ENCODE results near the gene KMT5B. TPM values are rescaled to one million over a fixed set of nuclear protein-coding genes. Genes with fewer than 3 reads are reported as not detected.

KMT5B gene
- total RNA-seq, 1 experiment from 2014 or later, result 46.4 TPM

DNA sequence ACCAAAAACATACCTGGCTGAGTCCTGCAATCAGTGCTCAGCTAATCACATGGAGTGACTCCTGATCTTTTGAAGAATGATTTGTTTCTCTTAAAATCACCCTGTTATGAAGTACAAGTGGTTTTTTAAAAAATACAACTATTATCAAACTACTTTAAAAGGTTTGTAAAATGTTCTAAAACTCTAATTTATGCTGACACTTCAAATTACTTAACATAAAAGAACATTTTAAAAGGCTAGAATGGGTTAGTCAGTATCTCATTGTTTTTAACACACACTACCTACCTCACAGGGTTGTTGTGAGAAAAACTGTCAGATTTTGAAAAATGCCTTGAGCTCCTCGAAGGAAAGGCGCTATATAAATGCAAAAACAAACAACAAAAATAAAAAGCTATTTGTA is 33.2 kb downstream of the KMT5B start:
- DNase-seq (ENCODE audit: unreplicated experiment), result no peak
- Mint-ChIP-seq H3K27ac (ENCODE audit: low read depth, unreplicated experiment) (no peak overlapping the region), H3K9me3 (ENCODE audit: unreplicated experiment) (no peaks in the 10 kb centered on the region), H3K4me1 (ENCODE audit: insufficient read depth, unreplicated experiment) (no peaks in the 10 kb centered on the region), H3K36me3 (ENCODE audit: insufficient read depth, unreplicated experiment) (peaks cover 78% of the 10 kb centered on the region), H3K4me3 (ENCODE audit: unreplicated experiment) (no peak overlapping the region), H3K27me3 (ENCODE audit: insufficient read depth, unreplicated experiment) (no peaks in the 10 kb centered on the region)
- ChIA-PET CTCF (interaction anchor here (0.5 to 1.1 kb wide), 3 partner anchors 26 to 522 kb away, joined by 3 read pairs; no protein-coding TSS in a partner anchor), POLR2A (interaction anchor here (1.0 to 1.3 kb wide), 2 partner anchors 13 to 170 kb away, joined by 3 to 6 read pairs; partner anchors contain the start of gene ALDH3B1)
- BruUV-seq (replicated peaks), result no TSS peak
- TF ChIP-seq, protein P1, sequence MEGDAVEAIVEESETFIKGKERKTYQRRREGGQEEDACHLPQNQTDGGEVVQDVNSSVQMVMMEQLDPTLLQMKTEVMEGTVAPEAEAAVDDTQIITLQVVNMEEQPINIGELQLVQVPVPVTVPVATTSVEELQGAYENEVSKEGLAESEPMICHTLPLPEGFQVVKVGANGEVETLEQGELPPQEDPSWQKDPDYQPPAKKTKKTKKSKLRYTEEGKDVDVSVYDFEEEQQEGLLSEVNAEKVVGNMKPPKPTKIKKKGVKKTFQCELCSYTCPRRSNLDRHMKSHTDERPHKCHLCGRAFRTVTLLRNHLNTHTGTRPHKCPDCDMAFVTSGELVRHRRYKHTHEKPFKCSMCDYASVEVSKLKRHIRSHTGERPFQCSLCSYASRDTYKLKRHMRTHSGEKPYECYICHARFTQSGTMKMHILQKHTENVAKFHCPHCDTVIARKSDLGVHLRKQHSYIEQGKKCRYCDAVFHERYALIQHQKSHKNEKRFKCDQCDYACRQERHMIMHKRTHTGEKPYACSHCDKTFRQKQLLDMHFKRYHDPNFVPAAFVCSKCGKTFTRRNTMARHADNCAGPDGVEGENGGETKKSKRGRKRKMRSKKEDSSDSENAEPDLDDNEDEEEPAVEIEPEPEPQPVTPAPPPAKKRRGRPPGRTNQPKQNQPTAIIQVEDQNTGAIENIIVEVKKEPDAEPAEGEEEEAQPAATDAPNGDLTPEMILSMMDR (IDR thresholded peaks at IDR 0.05; ENCODE audit: unreplicated experiment), result no peak
- intact Hi-C loops (cut with micrococcal nuclease), result no loop called here

GRCh38 chr11:68177877-68178276 is 35.2 kb downstream of the KMT5B start:
- CTCF ChIA-PET, result interaction anchor here (0.9 to 1.2 kb wide), 2 partner anchors 29 to 31 kb away, joined by 5 read pairs; no protein-coding TSS in a partner anchor
- H3K27ac Mint-ChIP-seq (ENCODE audit: low read depth, unreplicated experiment), result no peak overlapping the region
- no peak overlapping the region for H3K4me3 Mint-ChIP-seq (ENCODE audit: unreplicated experiment)
- TF ChIP-seq, protein P1 (IDR thresholded peaks at IDR 0.05; ENCODE audit: unreplicated experiment), result no peak
- POLR2A ChIA-PET, result interaction anchor here (0.7 to 1.3 kb wide), 2 partner anchors 9 to 71 kb away, joined by 3 read pairs; no protein-coding TSS in a partner anchor
- no TSS peak for BruUV-seq (replicated peaks)
- intact Hi-C loops (cut with micrococcal nuclease), result no loop called here
- H3K9me3 Mint-ChIP-seq (ENCODE audit: unreplicated experiment), result no peaks in the 10 kb centered on the region
- no peaks in the 10 kb centered on the region for H3K27me3 Mint-ChIP-seq (ENCODE audit: insufficient read depth, unreplicated experiment)
- H3K36me3 Mint-ChIP-seq (ENCODE audit: insufficient read depth, unreplicated experiment), result peaks cover 74% of the 10 kb centered on the region
- DNase-seq (ENCODE audit: unreplicated experiment), result no peak
- no peaks in the 10 kb centered on the region for H3K4me1 Mint-ChIP-seq (ENCODE audit: insufficient read depth, unreplicated experiment)

- TF ChIP-seq, protein P1 (IDR thresholded peaks at IDR 0.05; ENCODE audit: unreplicated experiment), result no peak
- POLR2A ChIA-PET, result interaction anchor here (1.5 kb wide), 1 partner anchor 153 kb away, joined by 3 read pairs; no protein-coding TSS in a partner anchor
- Mint-ChIP-seq H3K9me3 (ENCODE audit: unreplicated experiment) (no peaks in the 10 kb centered on the region), H3K36me3 (ENCODE audit: insufficient read depth, unreplicated experiment) (peaks cover 78% of the 10 kb centered on the region), H3K4me3 (ENCODE audit: unreplicated experiment) (no peak overlapping the region), H3K27ac (ENCODE audit: low read depth, unreplicated experiment) (no peak overlapping the region), H3K4me1 (ENCODE audit: insufficient read depth, unreplicated experiment) (no peaks in the 10 kb centered on the region), H3K27me3 (ENCODE audit: insufficient read depth, unreplicated experiment) (no peaks in the 10 kb centered on the region)
- no TSS peak for BruUV-seq (replicated peaks)
- CTCF ChIA-PET, result no interaction called here
- intact Hi-C loops (cut with micrococcal nuclease), result no loop called here
- peak; percentile 23 for DNase-seq (ENCODE audit: unreplicated experiment)
Measured at GRCh38 chr11:68173926-68174325, 39.2 kb downstream of the KMT5B start.

- BruUV-seq (replicated peaks), result no TSS peak
- ChIA-PET POLR2A (interaction anchor here (1.6 kb wide), 1 partner anchor 12 kb away, joined by 6 read pairs; no protein-coding TSS in a partner anchor), CTCF (interaction anchor here (1.0 kb wide), 1 partner anchor 37 kb away, joined by 4 read pairs; no protein-coding TSS in a partner anchor)
- no peak overlapping the region for H3K27ac Mint-ChIP-seq (ENCODE audit: low read depth, unreplicated experiment)
- H3K27me3 Mint-ChIP-seq (ENCODE audit: insufficient read depth, unreplicated experiment), result no peaks in the 10 kb centered on the region
- intact Hi-C loops (cut with micrococcal nuclease), result no loop called here
- peaks cover 76% of the 10 kb centered on the region for H3K36me3 Mint-ChIP-seq (ENCODE audit: insufficient read depth, unreplicated experiment)
- TF ChIP-seq, protein P1 (IDR thresholded peaks at IDR 0.05; ENCODE audit: unreplicated experiment), result no peak
- H3K4me3 Mint-ChIP-seq (ENCODE audit: unreplicated experiment), result no peak overlapping the region
- H3K9me3 Mint-ChIP-seq (ENCODE audit: unreplicated experiment), result no peaks in the 10 kb centered on the region
- DNase-seq (ENCODE audit: unreplicated experiment), result no peak
- H3K4me1 Mint-ChIP-seq (ENCODE audit: insufficient read depth, unreplicated experiment), result no peaks in the 10 kb centered on the region
Measured at GRCh38 chr11:68169442-68169841, 43.7 kb downstream of the KMT5B start.
